ENCODE results near the gene LCN6.
"Not testable (repeated sequence)": the region's sequence is repeated elsewhere in the genome, so short reads cannot be mapped to it uniquely, and the experiment has no call there.

The LCN6 gene

GRCh38 chr9:136791516-136792276 is 43.4 kb upstream of the LCN6 start:
- Histone ChIP-seq H3K36me3 (replicated peaks; ENCODE audit: insufficient read depth, low read length) (no peaks in the 10 kb centered on the region), H3K9me2 (replicated peaks; ENCODE audit: insufficient read depth, low read length) (no peaks in the 10 kb centered on the region), H3K4me3 (ENCODE audit: low read length) (peak overlapping the region; percentile 94), H2AFZ (ENCODE audit: low read length) (peak overlapping the region; percentile 71), H3K9ac (ENCODE audit: low read length) (peak overlapping the region; percentile 100), H3K27me3 (replicated peaks; ENCODE audit: insufficient read depth, low read length) (peaks cover 7% of the 10 kb centered on the region), H3K4me1 (ENCODE audit: low read length) (peaks cover 22% of the 10 kb centered on the region), H3K4me2 (ENCODE audit: low read depth, low read length) (peak overlapping the region; percentile 80), H3K79me2 (ENCODE audit: low read length) (peaks cover 18% of the 10 kb centered on the region), H3K27ac (ENCODE audit: low read length) (peak overlapping the region; percentile 98), H4K20me1 (ENCODE audit: insufficient read depth, low read length) (no peaks in the 10 kb centered on the region), H3K9me3 (replicated peaks; ENCODE audit: insufficient read depth, low read length) (no peaks in the 10 kb centered on the region), H3F3A (ENCODE audit: insufficient read depth, low read length) (peaks cover 11% of the 10 kb centered on the region; the same call in 1 of the 2 replicates)
- TF ChIP-seq EZH2 (optimal IDR thresholded peaks at IDR 0.05; ENCODE audit: low read depth, low read length) (no peak), EZH2phosphoT487 (IDR thresholded peaks at IDR 0.05; ENCODE audit: low read length) (no peak), CTCF (IDR thresholded peaks at IDR 0.05; ENCODE audit: low read length) (peak; percentile 100)
- DNase-seq: peak; percentile 86

- Histone ChIP-seq H3K4me3 (ENCODE audit: low read length) (peak within 1 kb of the TSS; percentile 94), H3K9me3 (replicated peaks; ENCODE audit: insufficient read depth, low read length) (no peaks in the 10 kb centered on the region), H3K9me2 (replicated peaks; ENCODE audit: insufficient read depth, low read length) (no peaks in the 10 kb centered on the region), H3K4me1 (ENCODE audit: low read length) (peaks cover 17% of the 10 kb centered on the region), H3K9ac (ENCODE audit: low read length) (peak within 1 kb of the TSS; percentile 100), H3F3A (ENCODE audit: insufficient read depth, low read length) (peaks cover 6% of the 10 kb centered on the region; the same call in 1 of the 2 replicates), H3K27me3 (replicated peaks; ENCODE audit: insufficient read depth, low read length) (peaks cover 15% of the 10 kb centered on the region), H4K20me1 (ENCODE audit: insufficient read depth, low read length) (no peaks in the 10 kb centered on the region), H3K79me2 (ENCODE audit: low read length) (peaks cover 18% of the 10 kb centered on the region), H3K36me3 (replicated peaks; ENCODE audit: insufficient read depth, low read length) (no peaks in the 10 kb centered on the region), H3K4me2 (ENCODE audit: low read depth, low read length) (peak within 1 kb of the TSS; percentile 80), H2AFZ (ENCODE audit: low read length) (peak within 1 kb of the TSS; percentile 71), H3K27ac (ENCODE audit: low read length) (peak within 1 kb of the TSS; percentile 98)
- TF ChIP-seq EZH2phosphoT487 (IDR thresholded peaks at IDR 0.05; ENCODE audit: low read length): no peak
- no peak for TF ChIP-seq EZH2 (optimal IDR thresholded peaks at IDR 0.05; ENCODE audit: low read depth, low read length)
- no peak for TF ChIP-seq CTCF (IDR thresholded peaks at IDR 0.05; ENCODE audit: low read length)
- DNase-seq: peak; percentile 99
These were observed 42.6 kb upstream of the LCN6 start, which contains the start of gene TMEM141 for GRCh38 chr9:136790640-136791515. TMEM141 (plus strand) TSS chr9:136791344; CDS start chr9:136791371, 27 bp downstream.

- TF ChIP-seq EZH2phosphoT487 (IDR thresholded peaks at IDR 0.05; ENCODE audit: low read length) (no peak), EZH2 (optimal IDR thresholded peaks at IDR 0.05; ENCODE audit: low read depth, low read length) (no peak), CTCF (IDR thresholded peaks at IDR 0.05; ENCODE audit: low read length) (no peak)
- no peak overlapping the region for H3K9ac ChIP-seq (ENCODE audit: low read length)
- no peak overlapping the region for H3K27ac ChIP-seq (ENCODE audit: low read length)
- H3F3A ChIP-seq (ENCODE audit: insufficient read depth, low read length): peaks cover 6% of the 10 kb centered on the region; the same call in 1 of the 2 replicates
- H3K36me3 ChIP-seq (replicated peaks; ENCODE audit: insufficient read depth, low read length): no peaks in the 10 kb centered on the region
- peaks cover 18% of the 10 kb centered on the region for H3K79me2 ChIP-seq (ENCODE audit: low read length)
- no peaks in the 10 kb centered on the region for H4K20me1 ChIP-seq (ENCODE audit: insufficient read depth, low read length)
- no peak overlapping the region for H3K4me3 ChIP-seq (ENCODE audit: low read length)
- H3K27me3 ChIP-seq (replicated peaks; ENCODE audit: insufficient read depth, low read length): peaks cover 15% of the 10 kb centered on the region
- no peak overlapping the region for H2AFZ ChIP-seq (ENCODE audit: low read length)
- no peaks in the 10 kb centered on the region for H3K9me2 ChIP-seq (replicated peaks; ENCODE audit: insufficient read depth, low read length)
- no peaks in the 10 kb centered on the region for H3K9me3 ChIP-seq (replicated peaks; ENCODE audit: insufficient read depth, low read length)
- H3K4me2 ChIP-seq (ENCODE audit: low read depth, low read length): no peak overlapping the region
- DNase-seq: no peak
- peaks cover 11% of the 10 kb centered on the region; the same call in 1 of the 2 replicates for H3K4me1 ChIP-seq (ENCODE audit: low read length)
These were observed 41.2 kb upstream of the LCN6 start for GRCh38 chr9:136789523-136789937.

GRCh38 chr9:136788644-136789522 is 40.6 kb upstream of the LCN6 start:
- Histone ChIP-seq H3K27me3 (replicated peaks; ENCODE audit: insufficient read depth, low read length) (peaks cover 15% of the 10 kb centered on the region), H3K4me3 (ENCODE audit: low read length) (0 out of 2 replicates have a peak overlapping the region, but pooled peaks have one; percentile 2), H3K79me2 (ENCODE audit: low read length) (peaks cover 18% of the 10 kb centered on the region), H3K4me2 (ENCODE audit: low read depth, low read length) (0 out of 2 replicates have a peak overlapping the region, but pooled peaks have one; percentile 40), H3K4me1 (ENCODE audit: low read length) (peaks cover 11% of the 10 kb centered on the region; the same call in 1 of the 2 replicates)
- not testable (repeated sequence) for H4K20me1 ChIP-seq (ENCODE audit: insufficient read depth, low read length); H3F3A ChIP-seq (ENCODE audit: insufficient read depth, low read length); H3K9ac ChIP-seq (ENCODE audit: low read length); H3K9me3 ChIP-seq (replicated peaks; ENCODE audit: insufficient read depth, low read length); H2AFZ ChIP-seq (ENCODE audit: low read length); DNase-seq; H3K9me2 ChIP-seq (replicated peaks; ENCODE audit: insufficient read depth, low read length); H3K36me3 ChIP-seq (replicated peaks; ENCODE audit: insufficient read depth, low read length); H3K27ac ChIP-seq (ENCODE audit: low read length)
